Hepatocyte (in vitro differentiated cells): ENCODE data around the gene RPTOR.

Experiments
- EZH2 ChIP-seq: fragments of 200-600 bp; sonication (generic); IDR thresholded peaks from 2 replicates; pipeline ENCODE4 v1.6.1; 2016; ENCODE audit warnings: antibody characterized with exemption, mild to moderate bottlenecking, borderline replicate concordance
- EZH2phosphoT487 ChIP-seq: fragments of 200-600 bp; sonication (generic); IDR thresholded peaks from one replicate; pipeline ENCODE4 v1.6.1; 2018; ENCODE audit warnings: antibody characterized with exemption, mild to moderate bottlenecking, low read depth, moderate library complexity; ENCODE audit not compliant: unreplicated experiment, severe bottlenecking
- TF ChIP-seq, protein P1 (sequence below): fragments of 200-600 bp; sonication (generic); IDR thresholded peaks from 2 replicates; pipeline ENCODE4 v1.5.1; 2016; ENCODE audit warnings: antibody characterized with exemption, mild to moderate bottlenecking; ENCODE audit not compliant: poor library complexity

DNA sequence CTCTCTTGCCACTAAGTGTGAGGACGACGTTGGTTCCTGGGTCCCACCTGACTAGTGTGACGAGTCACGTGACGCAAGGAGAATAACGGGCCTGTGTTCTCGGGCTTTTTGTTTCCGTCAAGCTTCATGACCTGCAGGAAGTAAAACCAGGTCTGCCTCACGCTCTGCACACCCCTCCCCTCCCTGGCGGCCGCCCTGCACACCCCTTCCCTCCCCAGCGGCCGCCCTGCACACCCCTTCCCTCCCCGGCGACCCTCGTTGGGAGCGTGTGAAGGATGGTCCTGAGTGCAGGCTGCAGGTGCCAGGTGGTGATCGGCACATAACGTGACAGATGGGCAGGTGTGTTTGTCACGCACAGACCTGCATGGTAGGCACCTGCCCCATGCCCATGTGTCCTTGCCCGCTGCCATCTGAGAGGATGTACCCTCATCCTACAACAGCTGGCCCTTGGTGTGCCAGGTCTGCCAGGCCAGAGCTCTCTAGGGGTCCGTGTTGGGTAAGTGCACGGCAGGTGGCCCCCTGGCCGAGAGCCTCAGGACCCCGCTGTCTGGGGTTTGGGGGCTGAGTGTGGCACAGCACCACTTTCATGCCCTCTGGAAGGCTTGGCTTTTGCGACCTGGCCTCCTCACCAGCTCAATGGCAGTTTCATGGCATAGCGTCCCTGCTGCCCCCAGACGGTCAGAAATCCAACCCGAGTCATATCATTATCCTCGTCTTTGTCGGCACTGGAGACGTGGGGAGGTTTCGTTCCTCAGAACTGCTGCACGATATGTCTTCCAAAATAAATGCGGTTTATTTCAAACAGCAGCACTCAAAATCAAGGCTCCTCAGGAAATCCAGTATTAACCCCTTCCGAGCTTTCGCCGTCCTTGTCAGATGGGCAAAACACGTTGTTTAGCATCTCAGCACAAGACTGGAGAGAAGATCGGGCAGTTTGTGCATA lies 255.2 kb downstream of the RPTOR start:
- TF ChIP-seq, protein P1, sequence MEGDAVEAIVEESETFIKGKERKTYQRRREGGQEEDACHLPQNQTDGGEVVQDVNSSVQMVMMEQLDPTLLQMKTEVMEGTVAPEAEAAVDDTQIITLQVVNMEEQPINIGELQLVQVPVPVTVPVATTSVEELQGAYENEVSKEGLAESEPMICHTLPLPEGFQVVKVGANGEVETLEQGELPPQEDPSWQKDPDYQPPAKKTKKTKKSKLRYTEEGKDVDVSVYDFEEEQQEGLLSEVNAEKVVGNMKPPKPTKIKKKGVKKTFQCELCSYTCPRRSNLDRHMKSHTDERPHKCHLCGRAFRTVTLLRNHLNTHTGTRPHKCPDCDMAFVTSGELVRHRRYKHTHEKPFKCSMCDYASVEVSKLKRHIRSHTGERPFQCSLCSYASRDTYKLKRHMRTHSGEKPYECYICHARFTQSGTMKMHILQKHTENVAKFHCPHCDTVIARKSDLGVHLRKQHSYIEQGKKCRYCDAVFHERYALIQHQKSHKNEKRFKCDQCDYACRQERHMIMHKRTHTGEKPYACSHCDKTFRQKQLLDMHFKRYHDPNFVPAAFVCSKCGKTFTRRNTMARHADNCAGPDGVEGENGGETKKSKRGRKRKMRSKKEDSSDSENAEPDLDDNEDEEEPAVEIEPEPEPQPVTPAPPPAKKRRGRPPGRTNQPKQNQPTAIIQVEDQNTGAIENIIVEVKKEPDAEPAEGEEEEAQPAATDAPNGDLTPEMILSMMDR = no peak
- TF ChIP-seq EZH2phosphoT487 = no peak
- no peak for TF ChIP-seq EZH2
